NCI-H2196 treated with DMSO at 0.1 percent for 48 hours (cell line): Measurements from ENCODE around the gene POLN.

ENCODE experiments used
- DNase-seq: peaks from one replicate; lab custom pipeline; 2025; ENCODE audit not compliant: unreplicated experiment; lab: John Stamatoyannopoulos, UW

Gene POLN

DNA sequence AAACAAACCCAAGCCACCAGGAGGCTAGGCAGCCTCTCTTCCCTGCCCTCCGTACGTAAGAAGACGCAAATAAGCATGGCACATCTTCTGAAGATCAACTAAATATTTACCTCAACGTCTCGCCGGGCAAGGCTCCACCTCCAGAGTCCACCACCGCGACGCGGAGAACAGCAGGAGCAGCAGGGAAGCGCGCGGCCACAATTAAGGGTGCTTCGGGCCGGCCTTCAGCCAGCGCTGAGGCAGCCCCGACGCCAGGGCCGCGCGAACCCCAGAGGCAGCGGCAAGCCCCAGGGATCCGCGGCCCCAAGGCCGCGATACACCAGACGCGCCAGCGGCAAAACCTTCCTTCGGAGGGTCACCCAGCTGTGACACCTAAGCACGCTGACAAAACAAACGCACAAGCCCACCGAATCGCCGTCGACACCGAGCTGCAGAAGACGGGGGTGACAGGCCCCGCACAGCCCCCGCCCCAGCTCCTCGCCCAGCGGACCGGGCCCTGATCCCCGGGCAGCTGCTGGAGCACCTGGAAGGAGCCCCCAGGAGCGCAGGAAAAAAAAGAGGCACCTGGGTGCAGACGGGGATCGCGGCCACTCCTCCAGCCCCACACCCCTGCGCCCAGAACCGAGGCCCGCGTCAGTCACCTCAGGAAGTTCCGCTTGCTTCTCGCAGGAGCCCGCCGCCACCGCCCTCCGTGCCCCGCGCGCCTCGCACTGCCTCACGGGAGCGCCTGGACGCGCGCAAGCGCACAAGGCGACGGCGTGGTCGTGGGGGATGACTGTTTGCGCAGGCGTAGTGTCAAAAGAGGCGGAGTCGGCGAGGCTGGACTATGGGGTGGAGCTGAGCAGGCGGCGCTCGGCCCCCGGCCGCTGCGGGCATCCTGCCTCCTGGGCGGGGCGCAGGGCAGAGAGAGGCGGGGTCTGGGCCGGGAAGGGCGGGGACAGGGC is at the start of gene POLN, which contains the start of gene HAUS3:
TSS of gene POLN (minus strand) at position 712 of the 944 bp plus-strand sequence. CDS start 12,890 bp downstream, outside the sequence.
TSS of gene HAUS3 (minus strand) at position 712 of the 944 bp plus-strand sequence. CDS start 1,175 bp downstream, outside the sequence.
- peak; percentile 87 for DNase-seq

DNA sequence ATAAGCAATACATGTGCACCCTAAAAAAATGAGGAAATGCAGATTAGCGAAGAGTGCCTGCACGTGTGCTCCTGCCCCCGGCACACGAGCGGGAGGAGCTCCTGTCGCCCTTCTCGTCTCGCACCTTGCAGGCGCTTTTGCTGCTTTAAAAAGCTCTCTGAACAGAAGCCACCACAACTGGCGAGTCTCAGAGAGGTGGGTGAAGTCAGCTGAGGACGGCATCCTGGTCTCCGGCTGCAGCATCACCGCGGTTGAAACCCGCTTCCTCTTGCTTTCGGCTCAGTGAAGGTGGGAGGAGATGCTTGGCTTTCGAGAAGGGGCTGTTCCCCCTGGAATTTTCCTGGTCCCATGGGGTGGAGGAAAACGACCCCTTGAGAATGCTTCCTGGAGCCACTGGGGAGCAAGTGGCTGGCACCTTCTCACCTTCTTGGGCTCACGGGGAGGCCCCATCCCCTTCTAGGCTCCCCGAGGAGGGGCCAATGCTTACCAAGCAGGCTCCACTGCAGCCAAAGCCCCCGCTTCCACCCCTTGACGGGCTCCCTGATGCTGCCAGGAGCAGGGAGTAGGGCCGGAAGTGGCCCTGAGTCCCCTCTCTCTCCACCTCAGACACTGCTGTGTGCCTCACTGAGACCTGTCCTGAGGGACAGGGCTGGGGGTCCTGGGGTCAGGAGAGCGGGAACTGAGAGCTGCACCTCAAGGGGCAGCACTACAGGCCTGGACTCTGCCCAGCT is 49.2 kb upstream of the POLN start:
- DNase-seq: no peak

DNA sequence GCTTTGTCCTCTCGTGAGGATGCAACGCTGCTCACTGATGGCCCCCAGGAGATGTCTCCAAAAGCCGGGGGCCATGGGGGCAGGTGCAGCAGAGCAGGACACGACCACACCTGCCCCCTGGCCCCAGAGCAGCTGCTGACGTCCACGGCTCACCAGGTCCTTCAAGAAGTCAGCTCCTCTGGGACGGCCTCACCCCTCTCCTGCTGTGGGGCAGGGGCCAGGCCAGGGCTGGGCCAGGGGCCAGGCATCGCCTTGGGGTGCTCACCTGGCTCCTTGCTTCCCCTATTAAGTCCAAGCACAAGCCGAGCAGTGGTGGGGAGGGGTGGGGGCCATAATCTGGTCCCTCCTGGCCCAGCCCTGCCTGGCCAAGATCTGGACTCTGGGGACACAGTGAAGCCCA is 48.6 kb upstream of the POLN start:
- no peak for DNase-seq

DNA sequence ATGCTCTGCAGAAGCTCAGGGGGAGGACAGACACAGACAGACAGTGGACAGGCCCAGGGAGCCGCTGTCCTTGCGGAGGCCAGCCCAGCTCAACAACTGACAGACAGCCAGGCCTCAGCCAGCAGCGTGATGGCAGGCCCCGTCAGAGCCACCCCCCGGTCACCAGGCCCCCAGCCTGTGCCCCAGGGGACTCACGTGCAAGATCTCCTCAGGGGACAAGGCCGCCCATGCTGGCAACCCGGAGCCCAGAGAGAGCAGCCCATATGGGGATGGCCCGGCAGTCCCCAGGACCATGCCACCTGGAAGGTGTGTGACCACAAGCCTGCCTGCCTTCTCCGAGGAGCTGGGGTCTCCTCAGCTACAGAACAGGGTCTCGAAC is 48.0 kb upstream of the POLN start:
- DNase-seq: no peak

DNA sequence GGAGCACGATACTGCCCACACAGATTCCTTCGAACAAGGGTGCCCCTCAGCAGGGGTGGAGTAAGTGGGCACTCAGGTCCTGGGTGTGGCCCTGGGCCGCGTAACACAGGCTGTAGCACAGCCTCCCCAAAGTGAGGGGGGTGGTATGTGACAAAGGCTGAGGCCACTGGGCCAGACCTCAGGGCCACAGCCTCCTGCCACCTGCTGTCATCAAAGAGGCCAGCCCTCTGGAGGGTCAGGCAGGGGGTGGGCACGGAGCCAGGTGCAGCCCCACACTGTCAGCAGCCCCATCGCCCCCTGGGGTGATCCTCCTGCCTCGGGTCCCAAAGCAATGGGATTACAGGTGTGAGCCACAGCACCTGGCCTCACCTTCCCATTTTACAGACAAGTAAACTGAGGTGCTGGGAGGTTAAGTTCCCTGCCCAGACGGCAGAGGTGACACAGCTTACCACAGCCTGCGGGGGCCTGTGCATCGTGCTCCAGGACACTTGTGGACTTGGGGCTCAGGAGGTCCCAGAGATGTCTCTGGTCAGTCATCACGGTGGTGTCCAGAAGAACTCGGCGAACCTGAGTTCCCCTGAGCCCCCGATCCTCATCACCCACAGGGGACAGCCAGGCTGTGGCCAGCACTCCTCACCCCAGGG is 47.5 kb upstream of the POLN start:
- no peak for DNase-seq

DNA sequence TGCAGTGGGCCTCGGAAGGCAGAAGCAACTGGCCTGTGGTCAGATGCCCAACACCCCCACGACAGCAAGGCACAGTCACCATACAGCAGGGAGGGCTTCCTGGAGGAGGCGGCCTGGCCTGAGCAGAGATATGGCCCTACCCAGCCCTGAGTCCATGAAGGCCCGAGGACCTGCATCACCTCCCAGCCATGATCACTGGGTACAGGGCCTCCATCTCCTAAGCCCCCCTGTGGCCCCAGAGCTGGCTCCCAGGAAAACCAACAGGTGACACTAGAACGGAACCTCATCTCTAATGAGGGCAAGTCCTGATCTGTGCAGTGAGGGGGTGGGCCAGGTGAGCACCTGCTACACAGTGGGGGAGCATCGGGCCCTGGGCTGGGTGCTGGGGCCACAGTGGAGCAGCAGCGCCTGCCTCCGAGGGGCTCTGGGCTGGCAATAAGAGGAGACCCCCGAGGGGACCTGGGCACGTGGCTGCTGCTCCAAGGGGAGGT is 46.2 kb upstream of the POLN start:
- no peak for DNase-seq

DNA sequence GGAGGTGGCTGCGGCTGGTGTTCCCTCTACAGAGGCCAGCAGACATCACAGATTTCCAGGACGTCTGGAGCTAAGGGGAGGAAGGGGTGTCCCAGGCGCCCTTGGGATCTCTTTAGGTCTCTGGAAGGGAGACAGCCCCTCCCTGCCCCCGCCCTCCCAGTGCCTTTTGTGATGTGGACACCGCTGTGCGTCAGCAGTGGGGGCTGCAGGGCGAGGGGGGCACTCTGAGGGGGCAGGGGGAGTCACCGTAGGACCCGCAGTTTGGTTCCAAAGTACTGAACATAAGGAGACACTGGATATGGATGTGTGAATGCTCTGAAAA is 45.6 kb upstream of the POLN start:
- DNase-seq: no peak

DNA sequence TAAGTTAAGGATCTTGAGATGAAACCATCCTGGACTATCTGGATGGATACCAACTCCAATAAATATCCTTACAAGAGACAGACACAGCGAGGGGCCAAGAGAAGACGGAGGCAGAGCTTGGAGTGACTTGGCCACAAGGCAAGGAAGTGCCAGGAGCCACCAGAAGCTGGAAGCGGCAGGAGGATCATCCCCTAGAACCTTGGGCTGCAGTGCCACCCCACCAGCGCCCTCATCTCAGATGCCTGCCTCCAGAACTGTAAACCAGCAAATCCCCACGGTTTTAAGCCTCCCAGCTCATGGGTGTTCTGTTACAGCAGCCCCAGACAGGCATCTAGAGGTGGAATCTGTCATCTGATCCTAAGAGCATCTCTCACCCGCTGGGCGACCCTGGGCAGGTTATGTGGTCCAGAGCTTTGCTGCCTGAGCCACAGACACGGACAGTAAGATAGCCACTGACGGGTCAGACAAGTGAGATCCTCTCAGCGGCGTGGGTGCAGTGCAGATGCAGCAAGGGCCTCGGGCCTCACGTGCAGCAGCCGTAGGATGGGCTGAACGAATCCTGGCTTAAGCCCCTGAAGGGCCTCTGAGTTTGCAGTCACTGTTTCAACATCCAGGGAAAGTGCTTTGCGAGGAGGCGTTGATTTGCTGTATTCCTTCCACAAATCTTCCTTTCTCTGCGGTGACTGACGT is 45.1 kb upstream of the POLN start:
- DNase-seq: no peak

DNA sequence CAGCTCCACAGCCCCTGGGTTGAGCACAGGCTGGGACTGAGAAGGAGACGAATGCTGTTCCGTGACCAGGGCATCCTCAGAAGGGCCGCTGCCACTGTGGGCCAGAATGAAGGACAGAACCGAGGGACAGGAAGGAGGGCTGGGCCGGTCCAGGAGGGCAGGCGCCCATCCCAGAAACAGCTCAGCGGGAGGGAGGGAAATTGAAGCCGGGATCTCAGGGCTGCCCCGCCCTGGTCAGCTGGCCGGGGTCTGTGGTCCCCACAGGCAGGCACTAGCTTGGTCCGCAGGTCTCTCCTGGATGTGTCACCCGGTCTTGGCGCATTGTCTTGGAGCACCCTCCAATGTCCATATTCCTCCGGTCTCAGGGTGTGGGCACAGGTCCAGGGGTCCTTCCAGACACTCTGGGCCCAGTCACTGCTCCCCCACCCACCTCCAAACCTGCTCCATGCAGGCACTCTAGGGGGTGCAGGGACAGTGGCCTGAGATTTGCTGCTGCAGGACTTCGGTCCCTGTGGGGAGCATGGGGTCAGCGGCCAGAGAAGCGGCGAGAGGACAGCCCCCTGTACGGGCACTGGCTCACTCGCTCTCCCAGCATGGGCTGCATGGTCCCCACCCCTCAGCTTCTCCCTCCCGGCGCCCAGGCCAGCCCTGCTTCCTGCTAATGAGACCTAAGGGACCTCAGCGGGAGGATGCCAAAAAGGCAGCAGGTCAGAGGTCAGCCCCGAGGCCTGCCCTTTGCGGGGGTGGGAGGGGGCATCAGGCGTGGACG is 43.9 kb upstream of the POLN start:
- no peak for DNase-seq

DNA sequence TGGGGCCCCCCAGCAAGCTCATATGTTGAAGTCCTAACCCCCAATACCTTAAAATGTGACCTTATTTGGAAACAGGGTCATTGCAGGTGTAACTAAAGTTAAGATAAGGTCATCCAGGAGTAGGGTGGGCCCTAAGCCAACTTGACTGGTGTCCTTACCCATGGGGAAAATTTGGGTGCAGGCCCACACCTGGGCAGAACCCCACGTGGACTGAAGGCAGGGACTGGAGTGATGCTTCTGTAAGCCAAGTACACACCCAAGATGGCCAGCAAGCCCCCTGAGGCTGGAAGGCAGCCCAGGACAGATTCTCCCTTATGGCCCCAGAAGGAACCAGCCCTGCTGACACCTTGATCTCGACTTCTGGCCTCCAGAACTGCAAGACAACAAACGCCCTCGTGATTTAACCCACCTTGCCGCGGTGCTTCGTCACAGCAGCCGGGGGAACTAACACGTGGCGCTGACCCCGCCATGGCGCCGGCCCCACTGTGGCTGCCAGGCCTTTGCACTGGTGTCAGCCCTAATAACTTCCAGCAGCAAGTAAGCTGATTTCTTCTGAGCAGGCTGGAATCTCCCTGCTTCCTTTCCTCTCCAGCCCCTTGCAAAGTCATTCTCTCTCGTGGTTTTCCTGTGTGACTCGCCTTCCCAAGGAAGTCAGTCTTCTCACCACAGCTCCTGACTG is 43.2 kb upstream of the POLN start:
- DNase-seq: no peak

DNA sequence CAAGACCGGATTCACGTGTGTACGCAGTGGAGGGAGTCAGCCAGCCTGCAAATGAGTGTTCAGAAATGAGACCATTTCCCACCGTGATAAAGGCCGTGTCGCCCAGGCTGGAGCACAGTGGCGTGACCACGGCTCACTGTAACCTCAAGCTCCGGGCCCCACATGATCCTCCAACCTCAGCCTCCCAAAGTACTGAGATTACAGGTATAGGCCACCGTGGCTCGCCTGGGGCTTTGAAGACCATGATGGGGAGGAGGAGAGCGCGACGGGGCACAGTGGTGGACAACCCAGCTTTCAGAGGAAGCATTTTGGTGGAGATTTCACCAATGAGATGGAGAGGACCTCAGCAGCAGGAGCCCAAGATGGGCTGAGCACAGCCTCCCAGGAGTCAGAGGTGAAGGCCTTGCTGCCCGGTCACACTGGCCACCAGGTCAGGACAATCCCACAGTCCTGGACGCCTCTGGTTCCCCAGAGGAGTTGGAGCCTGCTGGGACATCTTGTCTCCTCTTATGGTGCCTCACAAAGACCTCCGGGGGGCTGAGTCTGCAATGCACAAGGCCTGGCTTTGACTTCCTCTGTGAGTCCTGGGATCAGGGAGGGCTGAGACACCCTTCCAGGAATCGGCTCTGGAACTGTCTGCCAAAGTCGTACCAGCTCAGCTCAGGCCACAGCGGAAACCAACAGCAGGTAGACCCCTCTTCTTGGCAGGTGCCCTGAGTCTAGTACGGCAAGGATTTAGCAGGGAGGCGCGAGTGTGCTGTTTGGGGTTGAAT is 42.4 kb upstream of the POLN start:
- DNase-seq: no peak

DNA sequence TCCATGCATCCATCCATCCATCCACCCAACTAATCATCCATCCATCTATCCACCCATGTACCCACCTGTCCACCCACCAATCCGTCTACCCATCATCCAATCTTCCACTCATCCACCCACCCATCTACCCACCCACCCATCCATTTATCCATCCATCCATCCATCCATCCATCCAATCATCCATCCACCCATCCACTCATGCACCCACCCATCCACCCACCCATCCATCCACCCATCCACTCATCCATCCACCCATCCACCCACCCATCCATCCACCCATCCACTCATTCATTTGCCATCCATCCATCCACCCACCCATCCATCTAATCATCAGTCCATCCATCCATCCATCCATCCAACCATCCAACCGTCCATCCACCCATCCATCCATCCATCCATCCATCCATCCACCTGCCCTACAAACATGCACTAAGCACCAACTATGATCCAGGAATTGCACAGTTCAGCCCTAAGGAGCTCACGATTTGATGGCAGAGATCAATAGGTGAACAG is 41.3 kb upstream of the POLN start:
- DNase-seq: no peak

DNA sequence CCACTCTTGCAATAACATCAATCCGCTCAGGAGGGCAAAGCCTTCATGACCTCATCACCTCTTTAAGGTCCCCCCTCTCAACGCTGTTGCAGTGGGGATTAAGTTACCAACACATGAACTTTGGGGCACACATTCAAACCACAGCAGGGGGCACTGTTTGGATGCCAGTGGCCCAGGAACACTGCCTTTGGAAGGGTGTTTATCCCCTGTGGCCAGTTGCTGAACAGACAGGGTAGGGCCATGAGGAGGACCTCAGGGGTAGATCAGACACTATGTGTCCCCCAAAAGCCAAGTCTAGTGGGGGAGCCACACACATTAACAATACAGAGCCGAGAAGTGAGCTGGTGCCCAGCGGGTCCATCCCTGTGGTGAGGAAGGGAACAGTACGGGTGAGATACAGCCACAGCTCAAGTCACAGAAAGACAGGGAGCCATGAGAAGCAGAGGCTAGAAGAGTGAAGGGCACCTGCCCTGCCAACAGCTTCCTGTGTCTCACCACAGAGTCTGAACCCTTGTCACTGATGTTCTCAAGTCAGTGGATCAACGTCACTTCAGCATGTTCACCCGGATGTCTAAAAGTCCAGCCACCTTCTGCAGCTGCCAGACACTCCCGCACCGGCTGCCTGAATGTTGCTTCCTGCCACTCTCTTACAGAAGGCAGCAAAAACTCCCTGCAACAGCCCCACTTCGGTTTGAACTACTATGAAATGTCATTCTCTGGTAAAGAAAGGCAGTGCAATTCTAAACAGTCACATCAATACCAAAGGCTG is 39.8 kb upstream of the POLN start:
- no peak for DNase-seq

DNA sequence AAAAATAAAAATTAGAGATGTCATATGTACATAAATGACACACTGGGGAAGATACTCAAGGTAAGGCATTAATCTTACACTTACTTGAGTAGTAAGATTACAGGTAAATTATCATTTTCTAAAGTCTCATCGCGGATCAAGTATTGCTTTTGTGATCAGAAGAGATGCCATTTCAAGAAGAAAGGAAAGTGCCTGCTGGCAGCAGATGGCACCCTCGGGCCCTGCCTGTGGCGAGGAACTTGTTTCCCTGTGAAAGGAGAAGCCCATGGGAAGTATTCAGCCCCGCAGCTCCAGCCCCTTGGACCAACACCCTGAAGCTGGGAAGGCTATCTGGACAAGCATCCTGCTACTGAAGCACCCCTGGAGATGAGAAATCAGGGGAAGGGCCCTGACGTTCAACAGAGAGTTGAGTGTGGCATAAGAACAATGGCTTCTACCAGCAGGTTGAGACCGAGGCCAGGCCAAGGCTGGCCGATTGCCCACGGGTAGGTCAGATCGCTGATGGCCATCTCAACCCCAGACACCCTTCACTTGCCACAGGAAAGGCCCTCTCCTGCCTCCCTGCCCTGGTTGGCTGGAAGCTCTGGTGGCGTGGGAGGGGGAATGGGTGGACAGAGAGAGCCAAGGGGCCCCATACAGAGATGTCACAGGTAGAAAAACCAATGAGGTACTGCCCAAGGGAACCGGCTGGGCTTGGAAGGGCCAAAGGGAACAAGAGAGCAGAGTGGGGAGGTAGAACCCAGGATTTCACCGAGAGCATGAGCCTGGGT is 38.8 kb upstream of the POLN start:
- DNase-seq: no peak

DNA sequence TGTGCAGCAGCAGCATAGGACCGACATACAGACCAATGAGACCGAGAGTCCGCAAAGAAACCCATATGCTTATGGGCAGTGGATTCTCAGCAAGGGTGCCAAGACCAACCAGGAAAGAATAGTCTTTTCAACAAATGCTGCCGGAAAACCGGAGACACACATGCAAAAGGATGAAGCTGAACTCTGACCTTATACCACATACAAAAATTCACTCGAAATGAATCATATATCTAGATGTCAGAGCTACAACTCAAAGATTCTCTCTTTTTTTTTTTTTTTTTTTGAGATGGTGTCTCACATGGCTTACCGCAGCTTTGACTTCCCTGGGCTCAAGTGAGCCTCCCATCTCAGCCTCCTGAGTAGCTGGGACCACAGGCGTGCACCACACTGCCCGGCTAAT is 36.0 kb upstream of the POLN start:
- DNase-seq: no peak

DNA sequence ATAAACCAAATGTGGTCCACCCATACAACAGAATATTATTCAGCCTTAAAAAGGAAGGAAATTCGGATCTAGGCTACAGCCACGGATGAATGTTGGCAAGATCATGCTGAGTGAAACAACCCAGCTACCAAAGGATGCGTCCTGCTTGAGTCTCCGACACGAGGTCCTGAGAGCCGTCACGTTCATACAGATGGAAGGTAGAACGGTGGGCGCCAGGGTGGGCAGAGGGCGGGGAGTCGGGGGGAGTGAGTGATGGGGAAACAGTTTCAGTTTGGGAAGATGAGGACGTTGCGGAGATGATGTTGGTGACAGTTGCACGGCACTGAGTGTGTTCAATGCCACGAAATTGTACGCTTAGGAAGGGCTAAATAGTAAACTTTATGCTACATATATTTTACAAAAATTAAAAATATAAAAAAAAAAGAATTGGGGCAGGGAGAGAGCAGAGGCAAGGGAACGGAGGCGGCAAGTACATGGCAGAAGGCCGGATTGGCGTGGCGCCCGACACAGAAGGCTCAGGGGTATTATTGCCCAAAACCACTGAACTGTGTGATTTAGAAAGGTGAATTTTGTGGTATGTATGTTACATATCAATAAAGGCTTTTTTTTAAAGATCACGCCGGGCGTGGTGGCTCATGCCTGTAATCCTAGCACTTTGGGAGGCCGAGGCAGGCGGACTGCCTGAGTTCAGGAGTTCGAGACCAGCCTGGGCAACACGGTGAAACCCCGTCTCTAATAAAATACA is 34.8 kb upstream of the POLN start:
- no peak for DNase-seq
